Mucosa of rectum (tissue), 2 donors: ENCODE data around the gene HPSE2.

ENCODE experiments used
- H3K27ac ChIP-seq, 2 donors: one replicate each; pipeline ENCODE4 v1.7.0; 2013; ENCODE audit warnings: inconsistent platforms in 2 of 2, low read depth in 2 of 2, low read length in 2 of 2
- H3K27me3 ChIP-seq, 2 donors: one replicate each; pipeline ENCODE4 v1.7.0; 2013; ENCODE audit warnings: low read length in 2 of 2; ENCODE audit not compliant: control insufficient read depth in 2 of 2, insufficient read depth in 2 of 2
- H3K36me3 ChIP-seq, 2 donors: one replicate each; pipeline ENCODE4 v1.7.0; 2013; ENCODE audit warnings: low read length in 2 of 2; ENCODE audit not compliant: control insufficient read depth in 2 of 2, insufficient read depth in 2 of 2
- H3K4me1 ChIP-seq, 2 donors: one replicate each; pipeline ENCODE4 v1.7.0; 2013; ENCODE audit warnings: low read length in 2 of 2, mild to moderate bottlenecking in 1 of 2; ENCODE audit not compliant: control insufficient read depth in 2 of 2, insufficient read depth in 2 of 2
- H3K4me3 ChIP-seq, 2 donors: one replicate each; pipeline ENCODE4 v1.7.0; 2013; ENCODE audit warnings: low read length in 2 of 2
- H3K9ac ChIP-seq, 2 donors: one replicate each; pipeline ENCODE4 v1.7.0; 2013; ENCODE audit warnings: low read length in 2 of 2, low read depth in 1 of 2, mild to moderate bottlenecking in 1 of 2
- H3K9me3 ChIP-seq, 2 donors: one replicate each; pipeline ENCODE4 v1.7.0; 2013; ENCODE audit warnings: low read length in 2 of 2; ENCODE audit not compliant: control insufficient read depth in 2 of 2
- donor health status: healthy.
- donor health status: Normal muscosa, but diverticular disease.

The HPSE2 gene

DNA sequence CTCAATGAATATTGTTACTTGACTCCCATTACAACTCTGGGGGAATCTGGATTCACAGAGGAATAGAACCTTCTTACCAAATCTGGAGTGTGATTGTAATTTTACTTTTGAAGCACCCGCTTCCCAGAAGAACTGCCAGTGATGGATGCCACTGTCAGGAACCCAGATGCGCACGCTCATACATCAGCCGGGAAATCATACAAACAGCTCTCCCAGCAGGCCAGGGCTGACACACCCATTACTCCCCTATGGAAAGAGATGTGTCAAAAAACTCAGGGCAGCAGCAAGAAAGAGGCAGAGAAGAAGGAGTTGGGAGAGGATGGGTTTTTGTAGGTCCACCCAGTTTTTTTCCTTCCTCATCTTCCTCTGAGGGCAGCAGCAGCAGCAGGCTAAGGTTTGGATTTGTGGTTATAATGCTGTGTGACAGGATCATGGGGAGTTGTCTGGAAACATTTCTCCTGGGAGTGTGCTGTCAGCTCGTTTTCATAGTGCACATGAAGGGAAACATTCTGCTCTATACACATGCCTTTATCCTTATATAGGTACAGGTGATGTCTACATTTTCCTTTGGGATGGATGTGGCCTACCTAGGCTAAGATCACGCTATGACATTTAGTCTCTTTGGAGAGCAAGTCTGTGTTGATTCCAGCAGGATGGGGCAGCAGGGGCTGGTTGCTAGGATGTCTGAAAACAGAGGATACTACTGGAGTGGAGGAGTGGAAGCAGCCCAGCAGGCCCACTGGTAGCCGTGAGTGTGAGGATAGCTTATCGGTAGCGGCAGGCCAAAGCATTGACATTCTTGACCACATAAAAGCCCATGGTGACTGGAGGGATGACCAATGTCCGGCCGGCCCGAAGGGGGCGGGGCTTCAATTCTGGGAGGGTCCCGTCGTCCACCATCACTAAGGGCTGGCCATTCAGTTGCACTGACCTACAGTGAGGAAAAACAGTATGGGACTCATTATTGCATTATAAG is 776.6 kb downstream of the HPSE2 start:
- Histone ChIP-seq H3K36me3 (no peaks in the 10 kb centered on the region), H3K9me3 (no peaks in the 10 kb centered on the region), H3K27me3 (no peaks in the 10 kb centered on the region), H3K4me3 (no peak overlapping the region), H3K4me1 (peaks cover 3 to 9% of the 10 kb centered on the region in 2 donors), H3K27ac (no peak overlapping the region), H3K9ac (no peak overlapping the region)

DNA sequence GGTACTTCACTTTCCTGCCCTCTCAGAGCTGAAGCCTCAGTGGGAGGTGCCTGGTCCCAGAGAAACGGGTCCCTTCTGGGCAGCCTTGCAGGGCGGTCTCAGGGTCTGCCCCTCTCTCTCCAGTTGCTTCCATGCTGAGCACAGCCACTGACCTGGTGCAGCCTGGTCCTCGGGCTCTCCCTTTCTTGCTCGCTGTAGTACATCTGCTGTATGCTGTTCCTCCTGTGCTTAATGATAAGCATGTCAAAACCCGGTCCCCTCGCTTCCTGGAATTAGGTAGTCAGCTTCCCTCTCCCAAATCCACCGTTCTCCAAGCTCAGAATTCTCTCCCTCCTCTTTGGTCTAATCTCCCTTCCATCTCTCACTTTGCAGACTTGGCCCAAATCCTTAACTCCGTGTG is 777.9 kb downstream of the HPSE2 start:
- Histone ChIP-seq H3K9ac (no peak overlapping the region), H3K27ac (no peak overlapping the region), H3K27me3 (no peaks in the 10 kb centered on the region), H3K36me3 (no peaks in the 10 kb centered on the region), H3K4me3 (no peak overlapping the region), H3K4me1 (peaks cover 3 to 9% of the 10 kb centered on the region in 2 donors), H3K9me3 (no peaks in the 10 kb centered on the region)

DNA sequence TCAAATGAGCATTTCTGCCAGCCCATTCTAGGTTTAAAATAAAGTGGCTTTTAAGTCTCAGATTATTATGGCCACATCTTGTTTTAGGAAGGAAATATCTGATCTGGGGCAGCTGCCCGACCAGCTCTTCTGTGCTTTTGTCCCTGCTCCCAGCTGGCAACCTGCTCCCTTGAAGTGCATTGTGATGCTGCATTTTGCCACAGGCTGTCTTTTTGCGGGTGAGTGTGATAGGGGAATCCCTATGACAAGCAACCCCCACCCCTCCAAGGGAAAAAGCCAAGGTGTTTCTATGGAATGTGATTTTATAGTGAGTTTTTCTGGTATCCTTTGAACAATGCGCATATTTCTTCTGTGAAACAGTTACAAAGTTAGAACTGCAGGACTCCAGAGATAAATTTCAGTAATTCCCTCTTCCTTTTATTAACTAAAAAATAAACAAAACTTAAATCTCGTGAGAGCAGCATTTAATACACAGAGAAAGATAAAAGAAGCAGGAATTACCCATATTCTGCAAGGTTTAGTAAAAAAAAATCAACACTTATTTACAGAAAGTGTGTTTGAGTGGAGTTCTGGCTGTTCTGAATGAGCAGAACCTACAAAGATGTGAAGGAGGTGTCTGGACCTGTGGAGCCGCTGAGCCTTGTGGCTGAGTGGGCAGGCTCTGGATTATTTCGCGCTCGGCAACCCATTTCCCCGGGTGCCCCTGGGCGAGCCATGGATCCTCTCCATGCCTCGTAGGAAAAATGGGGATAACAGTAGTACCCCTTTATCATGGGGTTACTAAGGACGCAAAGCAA is 778.8 kb downstream of the HPSE2 start:
- Histone ChIP-seq H3K36me3 (no peaks in the 10 kb centered on the region), H3K4me1 (peaks cover 3 to 9% of the 10 kb centered on the region in 2 donors), H3K27ac (no peak overlapping the region), H3K9me3 (no peaks in the 10 kb centered on the region), H3K9ac (no peak overlapping the region), H3K4me3 (no peak overlapping the region), H3K27me3 (no peaks in the 10 kb centered on the region)

DNA sequence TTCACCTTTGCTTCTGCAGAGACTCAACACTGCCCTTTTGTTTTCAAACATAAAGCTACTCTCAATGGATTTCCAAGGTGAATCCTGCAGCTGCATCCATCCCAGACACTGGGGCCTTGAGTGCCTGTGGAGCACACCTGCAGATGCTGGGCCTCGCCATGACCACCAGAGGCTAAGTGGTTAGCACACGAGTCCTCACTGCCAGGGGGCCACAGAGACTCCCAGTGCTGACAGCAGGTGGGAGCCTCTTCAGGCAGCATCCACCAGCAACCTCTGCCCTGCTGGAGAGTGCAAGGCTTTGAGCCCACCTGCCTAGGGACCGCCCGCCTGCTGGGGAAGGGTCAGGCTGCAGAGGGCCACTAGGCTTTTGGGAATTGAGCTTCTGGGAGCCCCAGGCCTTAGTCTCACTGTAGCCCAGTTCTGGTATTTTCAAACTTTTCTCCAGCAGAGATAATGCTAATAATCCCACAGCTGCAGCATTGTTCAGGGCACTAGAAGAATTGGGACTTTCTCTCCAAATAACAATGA is 779.5 kb downstream of the HPSE2 start:
- H3K27me3 ChIP-seq, result no peaks in the 10 kb centered on the region
- no peaks in the 10 kb centered on the region for H3K9me3 ChIP-seq
- H3K4me3 ChIP-seq, result no peak overlapping the region
- no peak overlapping the region for H3K27ac ChIP-seq
- no peak overlapping the region for H3K9ac ChIP-seq
- no peaks in the 10 kb centered on the region for H3K36me3 ChIP-seq
- peaks cover 3 to 7% of the 10 kb centered on the region in 2 donors for H3K4me1 ChIP-seq

DNA sequence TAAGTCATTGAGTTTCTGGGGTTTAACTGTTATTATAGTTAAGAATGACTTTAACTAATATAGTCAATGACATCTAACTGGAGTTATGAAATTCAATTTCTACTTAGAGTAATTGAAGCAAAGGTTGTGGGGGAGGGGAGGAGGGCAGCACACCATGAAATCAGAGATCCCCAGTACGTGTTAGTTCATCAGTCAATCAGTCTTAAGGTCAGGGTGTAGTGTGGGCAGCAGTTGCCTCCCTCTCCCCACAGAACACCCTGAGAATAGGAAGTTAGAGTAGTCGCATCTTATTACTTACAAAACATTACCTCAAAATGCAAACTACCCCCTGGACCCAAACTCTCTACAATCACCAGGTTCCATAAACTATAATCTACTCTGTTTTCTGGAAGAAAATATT is 781.9 kb downstream of the HPSE2 start:
- Histone ChIP-seq H3K9ac (no peak overlapping the region), H3K4me1 (no peaks in the 10 kb centered on the region), H3K9me3 (no peaks in the 10 kb centered on the region), H3K27ac (no peak overlapping the region), H3K27me3 (no peaks in the 10 kb centered on the region), H3K36me3 (no peaks in the 10 kb centered on the region), H3K4me3 (no peak overlapping the region)

DNA sequence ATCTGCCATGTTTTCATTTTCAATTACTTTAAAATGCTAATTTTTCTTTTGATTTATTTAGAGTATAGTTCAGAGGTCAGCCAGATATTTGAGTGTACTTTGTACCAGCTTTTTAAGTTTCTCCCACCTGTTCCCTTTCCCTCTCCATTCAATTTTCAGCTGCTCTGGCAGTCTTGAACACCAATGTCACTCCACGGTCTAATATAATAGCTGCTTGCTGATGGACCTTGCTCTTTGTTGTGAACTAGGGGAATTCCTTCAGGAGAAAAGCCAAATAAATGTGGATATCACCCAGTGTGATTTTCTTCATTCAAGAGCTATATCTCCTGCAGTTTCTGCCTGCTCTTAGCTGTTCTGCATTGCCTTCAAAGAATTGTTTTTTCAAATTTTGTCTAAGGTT is 785.0 kb downstream of the HPSE2 start:
- H3K27me3 ChIP-seq, result no peaks in the 10 kb centered on the region
- H3K4me3 ChIP-seq, result no peak overlapping the region
- H3K36me3 ChIP-seq, result no peaks in the 10 kb centered on the region
- peaks cover 2 to 10% of the 10 kb centered on the region in 2 donors for H3K4me1 ChIP-seq
- H3K9me3 ChIP-seq, result no peaks in the 10 kb centered on the region
- no peak overlapping the region for H3K27ac ChIP-seq
- H3K9ac ChIP-seq, result no peak overlapping the region

DNA sequence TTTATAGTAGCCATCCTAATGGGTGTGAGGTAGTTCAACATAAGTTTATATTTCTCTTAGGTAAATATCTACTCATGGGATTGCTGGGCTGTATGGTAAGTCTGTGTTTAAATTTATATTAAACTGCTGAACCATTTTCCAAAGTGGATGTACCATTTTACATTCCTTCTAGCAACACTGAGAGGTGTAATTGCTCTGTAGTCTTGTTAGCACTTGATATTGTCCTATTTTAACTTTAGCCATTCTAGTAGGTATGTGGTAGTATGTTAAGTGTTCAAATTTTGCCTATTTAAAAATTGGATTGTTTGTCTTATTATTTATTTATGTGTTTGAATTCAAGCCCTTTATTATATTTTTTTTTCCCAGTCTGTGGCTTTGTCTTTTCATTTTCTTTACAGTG is 786.4 kb downstream of the HPSE2 start:
- peaks cover 9 to 11% of the 10 kb centered on the region in 2 donors for H3K36me3 ChIP-seq
- H3K4me3 ChIP-seq, result no peak overlapping the region
- H3K9me3 ChIP-seq, result no peaks in the 10 kb centered on the region
- H3K27ac ChIP-seq, result no peak overlapping the region
- H3K27me3 ChIP-seq, result no peaks in the 10 kb centered on the region
- H3K9ac ChIP-seq, result no peak overlapping the region
- peaks cover 2 to 14% of the 10 kb centered on the region in 2 donors for H3K4me1 ChIP-seq

DNA sequence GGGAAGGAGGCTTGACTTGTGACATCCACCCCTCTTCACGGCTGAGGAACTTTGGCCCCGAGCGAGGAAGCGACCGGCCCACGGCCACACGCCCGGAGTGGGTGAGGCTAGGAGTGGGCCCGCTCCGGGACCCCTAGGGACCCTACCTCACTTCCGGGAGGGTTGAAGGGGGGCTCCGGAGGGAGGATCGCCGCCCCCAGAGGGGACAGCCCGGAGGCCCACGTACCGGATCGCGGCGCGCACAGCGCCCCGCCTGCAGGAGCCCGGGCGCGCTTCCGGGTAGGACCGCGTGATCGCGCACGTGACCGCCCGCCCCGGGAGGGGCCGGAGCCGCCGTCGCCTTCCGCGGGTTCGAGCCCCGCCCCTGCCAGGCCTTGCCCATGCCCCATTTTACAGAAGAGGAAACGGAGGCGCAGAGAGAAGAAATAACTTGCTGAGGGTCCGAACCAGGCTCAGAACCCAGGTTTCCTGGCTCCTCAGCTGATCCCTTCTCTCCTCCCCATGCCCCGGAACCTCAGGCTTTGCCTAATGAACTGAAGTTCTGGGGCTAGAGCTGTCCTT is 788.9 kb downstream of the HPSE2 start, which contains the start of gene HPS1:
Gene HPS1, minus strand, starts transcription at position 275 of the 561 bp plus-strand sequence. CDS start 3,695 bp downstream, outside the sequence.
- peaks cover 2 to 14% of the 10 kb centered on the region in 2 donors for H3K4me1 ChIP-seq
- H3K4me3 ChIP-seq, result peak within 1 kb of the TSS; percentile 79 to 90
- no peaks in the 10 kb centered on the region for H3K9me3 ChIP-seq
- H3K36me3 ChIP-seq, result peaks cover 24 to 27% of the 10 kb centered on the region in 2 donors
- peak within 1 kb of the TSS; percentile 86 to 88 for H3K9ac ChIP-seq
- no peaks in the 10 kb centered on the region for H3K27me3 ChIP-seq
- peak within 1 kb of the TSS; percentile 86 to 88 for H3K27ac ChIP-seq

DNA sequence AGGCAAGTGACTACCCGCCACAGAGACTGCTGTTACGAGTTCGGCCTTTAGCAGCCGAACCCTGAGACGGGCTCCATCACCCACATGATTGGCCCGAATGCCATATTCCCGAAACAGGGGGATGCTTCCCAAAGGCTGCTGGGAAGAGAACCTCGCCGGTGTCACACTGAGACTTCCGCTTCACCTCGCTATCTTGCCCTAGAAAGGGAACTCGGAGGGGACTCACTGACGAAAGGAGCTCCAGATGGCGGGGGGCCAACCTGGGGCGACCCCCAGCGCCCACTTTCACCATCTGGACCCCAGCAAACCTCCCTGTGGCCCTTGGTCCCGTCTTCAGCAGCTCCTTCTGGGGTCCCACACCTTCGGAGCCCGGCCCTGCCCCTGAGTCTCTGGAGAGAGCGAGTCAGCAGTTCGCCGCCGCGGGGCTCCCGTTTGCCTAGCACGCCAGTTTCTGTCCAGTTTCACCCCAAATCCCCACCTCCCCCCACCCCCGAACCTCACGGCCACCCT is 789.4 kb downstream of the HPSE2 start:
- Histone ChIP-seq H3K36me3 (peaks cover 24 to 29% of the 10 kb centered on the region in 2 donors), H3K4me3 (peak overlapping the region; percentile 79 to 90), H3K27ac (peak overlapping the region; percentile 86 to 88), H3K9ac (peak overlapping the region; percentile 86 to 88), H3K27me3 (no peaks in the 10 kb centered on the region), H3K9me3 (no peaks in the 10 kb centered on the region), H3K4me1 (peaks cover 2 to 14% of the 10 kb centered on the region in 2 donors)
